ENCODE results near the gene ITPKB.

Gene ITPKB

GRCh38 chr1:226714148-226714547, 24.9 kb downstream of the ITPKB start:
- H3K4me3 ChIP-seq (replicated peaks in 1 of 2; ENCODE audit: low read depth in 2 of 2, low read length in 2 of 2): no peak overlapping the region
- TF ChIP-seq, protein P1, sequence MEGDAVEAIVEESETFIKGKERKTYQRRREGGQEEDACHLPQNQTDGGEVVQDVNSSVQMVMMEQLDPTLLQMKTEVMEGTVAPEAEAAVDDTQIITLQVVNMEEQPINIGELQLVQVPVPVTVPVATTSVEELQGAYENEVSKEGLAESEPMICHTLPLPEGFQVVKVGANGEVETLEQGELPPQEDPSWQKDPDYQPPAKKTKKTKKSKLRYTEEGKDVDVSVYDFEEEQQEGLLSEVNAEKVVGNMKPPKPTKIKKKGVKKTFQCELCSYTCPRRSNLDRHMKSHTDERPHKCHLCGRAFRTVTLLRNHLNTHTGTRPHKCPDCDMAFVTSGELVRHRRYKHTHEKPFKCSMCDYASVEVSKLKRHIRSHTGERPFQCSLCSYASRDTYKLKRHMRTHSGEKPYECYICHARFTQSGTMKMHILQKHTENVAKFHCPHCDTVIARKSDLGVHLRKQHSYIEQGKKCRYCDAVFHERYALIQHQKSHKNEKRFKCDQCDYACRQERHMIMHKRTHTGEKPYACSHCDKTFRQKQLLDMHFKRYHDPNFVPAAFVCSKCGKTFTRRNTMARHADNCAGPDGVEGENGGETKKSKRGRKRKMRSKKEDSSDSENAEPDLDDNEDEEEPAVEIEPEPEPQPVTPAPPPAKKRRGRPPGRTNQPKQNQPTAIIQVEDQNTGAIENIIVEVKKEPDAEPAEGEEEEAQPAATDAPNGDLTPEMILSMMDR (IDR thresholded peaks at IDR 0.05; ENCODE audit: low read depth, low read length): no peak
- DNase-seq (ENCODE audit: low read depth in 2 of 2): peak in 1 of 2 donors; percentile 19

GRCh38 chr1:226712742-226713419, 26.2 kb downstream of the ITPKB start:
- TF ChIP-seq, protein P1 (IDR thresholded peaks at IDR 0.05; ENCODE audit: low read depth, low read length): no peak
- DNase-seq (ENCODE audit: low read depth in 2 of 2): no peak
- H3K4me3 ChIP-seq (replicated peaks in 1 of 2; ENCODE audit: low read depth in 2 of 2, low read length in 2 of 2): no peak overlapping the region

DNA sequence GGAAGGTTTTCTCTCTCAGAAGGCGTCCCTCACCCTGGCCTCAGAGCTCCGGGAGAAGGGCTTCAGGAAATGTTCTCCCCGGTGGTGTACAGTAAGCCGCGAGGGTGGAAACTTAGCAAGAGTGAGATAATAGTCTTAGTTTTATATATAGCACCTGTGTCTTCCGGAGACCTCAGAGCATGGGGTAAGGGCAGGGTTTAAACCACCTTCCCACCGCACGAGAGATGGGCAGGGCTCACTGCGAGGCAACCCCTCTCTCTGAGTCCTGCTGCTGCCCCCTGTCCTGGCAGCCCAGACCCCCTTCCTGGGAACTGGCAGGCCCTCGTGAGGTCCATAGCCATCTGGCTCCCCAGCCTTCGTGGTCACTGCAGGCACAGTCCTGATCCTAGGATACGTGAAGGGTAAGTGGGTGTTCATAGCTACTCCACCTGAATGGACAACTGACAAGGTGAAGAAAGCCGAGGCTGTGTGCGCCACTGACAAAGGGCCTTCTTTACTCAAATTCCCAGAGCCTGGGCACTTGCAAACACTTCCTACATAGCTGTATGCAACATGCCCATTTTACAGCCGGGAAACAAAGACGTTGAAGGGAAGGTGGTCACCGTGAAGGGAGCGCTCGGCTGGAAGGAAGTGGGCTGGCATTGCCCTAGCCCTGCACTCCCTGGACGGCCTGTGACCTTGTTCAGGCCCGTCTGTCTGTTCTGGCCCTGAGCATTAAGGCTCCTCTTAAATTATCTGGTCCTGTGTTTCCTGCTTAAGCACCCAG, 26.9 kb downstream of the ITPKB start:
- no peak overlapping the region for H3K4me3 ChIP-seq (replicated peaks in 1 of 2; ENCODE audit: low read depth in 2 of 2, low read length in 2 of 2)
- TF ChIP-seq, protein P1 (IDR thresholded peaks at IDR 0.05; ENCODE audit: low read depth, low read length): no peak
- DNase-seq (ENCODE audit: low read depth in 2 of 2): no peak

GRCh38 chr1:226710501-226710900, 28.6 kb downstream of the ITPKB start:
- H3K4me3 ChIP-seq (replicated peaks in 1 of 2; ENCODE audit: low read depth in 2 of 2, low read length in 2 of 2): no peak overlapping the region
- no peak for DNase-seq (ENCODE audit: low read depth in 2 of 2)
- TF ChIP-seq, protein P1 (IDR thresholded peaks at IDR 0.05; ENCODE audit: low read depth, low read length): no peak

GRCh38 chr1:226709953-226710352, 29.1 kb downstream of the ITPKB start:
- H3K4me3 ChIP-seq (replicated peaks in 1 of 2; ENCODE audit: low read depth in 2 of 2, low read length in 2 of 2): no peak overlapping the region
- DNase-seq (ENCODE audit: low read depth in 2 of 2): no peak
- TF ChIP-seq, protein P1 (IDR thresholded peaks at IDR 0.05; ENCODE audit: low read depth, low read length): no peak

GRCh38 chr1:226708967-226709396, 30.1 kb downstream of the ITPKB start:
- TF ChIP-seq, protein P1 (IDR thresholded peaks at IDR 0.05; ENCODE audit: low read depth, low read length): no peak
- DNase-seq (ENCODE audit: low read depth in 2 of 2): no peak

More at GRCh38 chr1:226708967-226709396, 30.1 kb downstream of the ITPKB start:
- H3K4me3 ChIP-seq (replicated peaks in 1 of 2; ENCODE audit: low read depth in 2 of 2, low read length in 2 of 2): no peak overlapping the region
